WERI-Rb-1 (cell line): ENCODE data around the gene FSTL1.

ENCODE experiments used
- DNase-seq: peaks from one replicate; pipeline ENCODE4 v3.0.0-alpha.2; 2020
- H3K27ac ChIP-seq: fragments of 250-450 bp; sonication (Bioruptor Pico); 2 replicates; pipeline ENCODE4 v1.5.1; 2020; ENCODE audit warnings: mild to moderate bottlenecking, moderate library complexity
- H3K27me3 ChIP-seq: fragments of 250-450 bp; sonication (Bioruptor Pico); 2 replicates; pipeline ENCODE4 v1.5.1; 2021; ENCODE audit warnings: mild to moderate bottlenecking, low read depth, moderate library complexity; ENCODE audit not compliant: insufficient read depth, severe bottlenecking
- H3K36me3 ChIP-seq: fragments of 250-450 bp; sonication (Bioruptor Pico); 2 replicates; pipeline ENCODE4 v1.5.1; 2020; ENCODE audit warnings: mild to moderate bottlenecking, moderate library complexity
- H3K4me3 ChIP-seq: 2 replicates; pipeline ENCODE4 v1.5.1; 2011; ENCODE audit warnings: low read depth, mild to moderate bottlenecking, control low read depth, low read length
- H3K9me3 ChIP-seq: fragments of 250-450 bp; sonication (Bioruptor Pico); 2 replicates; pipeline ENCODE4 v1.5.1; 2021; ENCODE audit warnings: mild to moderate bottlenecking, moderate library complexity; ENCODE audit not compliant: severe bottlenecking
- CTCF ChIP-seq: IDR thresholded peaks from 2 replicates; pipeline ENCODE4 v1.5.1; 2011; ENCODE audit warnings: low read depth, mild to moderate bottlenecking, control low read depth, inconsistent platforms, low read length

The FSTL1 gene

GRCh38 chr3:120429921-120430361, 20.9 kb downstream of the FSTL1 start:
- Histone ChIP-seq H3K4me3 (no peak overlapping the region), H3K27ac (no peak overlapping the region), H3K36me3 (peaks cover 9% of the 10 kb centered on the region), H3K27me3 (no peaks in the 10 kb centered on the region), H3K9me3 (no peaks in the 10 kb centered on the region)
- TF ChIP-seq CTCF = no peak
- DNase-seq = no peak

GRCh38 chr3:120428924-120429323, 21.9 kb downstream of the FSTL1 start:
- no peaks in the 10 kb centered on the region for H3K9me3 ChIP-seq
- no peak for DNase-seq
- no peak overlapping the region for H3K27ac ChIP-seq
- no peak for TF ChIP-seq CTCF
- peaks cover 9% of the 10 kb centered on the region for H3K36me3 ChIP-seq
- H3K27me3 ChIP-seq = no peaks in the 10 kb centered on the region
- H3K4me3 ChIP-seq = no peak overlapping the region

GRCh38 chr3:120427201-120427600, 23.6 kb downstream of the FSTL1 start:
- no peak for TF ChIP-seq CTCF
- DNase-seq = no peak
- Histone ChIP-seq H3K27ac (no peak overlapping the region), H3K27me3 (no peaks in the 10 kb centered on the region), H3K4me3 (no peak overlapping the region), H3K9me3 (no peaks in the 10 kb centered on the region), H3K36me3 (peaks cover 9% of the 10 kb centered on the region)

GRCh38 chr3:120425572-120426250, 25.1 kb downstream of the FSTL1 start:
- Histone ChIP-seq H3K36me3 (peaks cover 5% of the 10 kb centered on the region), H3K9me3 (no peaks in the 10 kb centered on the region), H3K27me3 (no peaks in the 10 kb centered on the region), H3K27ac (no peak overlapping the region), H3K4me3 (no peak overlapping the region)
- TF ChIP-seq CTCF = no peak
- DNase-seq = no peak

- no peaks in the 10 kb centered on the region; the same call in none of the 2 replicates for H3K36me3 ChIP-seq
- H3K27me3 ChIP-seq = no peaks in the 10 kb centered on the region
- no peaks in the 10 kb centered on the region for H3K9me3 ChIP-seq
- TF ChIP-seq CTCF = no peak
- H3K27ac ChIP-seq = no peak overlapping the region
- no peak overlapping the region for H3K4me3 ChIP-seq
- DNase-seq = no peak
These were observed 25.7 kb downstream of the FSTL1 start for GRCh38 chr3:120424976-120425570.
